Transverse colon (tissue), 4 donors: Measurements from ENCODE around the gene ZBTB7C. TPM values are rescaled to one million over a fixed set of nuclear protein-coding genes. Genes with fewer than 3 reads are reported as not detected.

Experiments used
- DNase-seq: peaks from one replicate; pipeline ENCODE4 v3.0.0-alpha.2; 2019
- H3K27ac ChIP-seq, 4 donors: fragments of 200-600 bp; sonication (generic); 2 replicates each; pipeline ENCODE4 v1.5.1; 2016 to 2018; ENCODE audit warnings: inconsistent platforms in 4 of 4
- H3K27me3 ChIP-seq: fragments of 200-600 bp; sonication (generic); 2 replicates; pipeline ENCODE4 v1.5.1; 2017; ENCODE audit warnings: inconsistent platforms
- H3K36me3 ChIP-seq, 4 donors: fragments of 200-600 bp; sonication (generic); 2 replicates each; pipeline ENCODE4 v1.5.1; 2017 to 2019; ENCODE audit warnings: inconsistent platforms in 4 of 4
- H3K4me1 ChIP-seq, 4 donors: fragments of 200-600 bp; sonication (generic); 2 replicates each; pipeline ENCODE4 v1.5.1; 2017 to 2020; ENCODE audit warnings: inconsistent platforms in 4 of 4
- H3K4me3 ChIP-seq, 4 donors: fragments of 200-600 bp; sonication (generic); 1 replicate in 1 of 4; 2 replicates in 3 of 4; pipeline versions ENCODE4 v1.5.1 to v1.6.1; 2017 to 2019; ENCODE audit warnings: inconsistent platforms in 4 of 4
- H3K9me3 ChIP-seq, 2 donors: fragments of 200-600 bp; sonication (generic); 2 replicates each; pipeline ENCODE4 v1.5.1; 2017 to 2019; ENCODE audit warnings: inconsistent platforms in 2 of 2
- EP300 ChIP-seq: sonication (generic); formaldehyde crosslinking; IDR thresholded peaks from one replicate; pipeline ENCODE4 v1.6.1; 2017; ENCODE audit warnings: antibody characterized with exemption, low read depth
- POLR2A ChIP-seq: fragments of 450-650 bp; IDR thresholded peaks from one replicate; pipeline ENCODE4 v1.6.1; 2016; ENCODE audit warnings: antibody characterized with exemption, mild to moderate bottlenecking, moderate library complexity
- POLR2AphosphoS5 ChIP-seq, 3 donors: sonication (generic); formaldehyde crosslinking; IDR thresholded peaks; one replicate each; pipeline ENCODE4 v1.6.1; 2016; ENCODE audit warnings: antibody characterized with exemption in 3 of 3
- WGBS, 2 donors: methylation state at CpG; one replicate each; pipeline ENCODE4 v1.1.5; 2018; ENCODE audit warnings: low coverage in 1 of 2; 5-methylcytosine and 5-hydroxymethylcytosine counted together
- in situ Hi-C, 4 donors: fragments of 200-750 bp; cut with MboI; loops; one replicate each; pipeline versions ENCODE4 v1.15.0 to v1.15.1; 2017; ENCODE audit warnings: low sequenced_read_pairs in 3 of 4, low pct_ligation_motif_present in 1 of 4, low pct_unique_long_range_greater_than_20kb in 1 of 4
- intact Hi-C: fragments of 100-400 bp; cut with DNase I; formaldehyde crosslinking; loops from one replicate; pipeline ENCODE4 v1.15.1; 2023; ENCODE audit warnings: low total_unique reads
- total RNA-seq, 4 donors: library from RNA; depleted of rRNA; stranded (reverse); fragments of >200 nt; gene quantifications; one replicate each; pipeline ENCODE4 v1.1.0, GENCODE V29; 2016
- TF ChIP-seq, protein P1 (sequence below), 5 experiments: fragments of 200-600 bp in 3 of 5; fragments of 450-650 bp in 2 of 5; sonication (generic) in 3 of 5; IDR thresholded peaks; 1 replicate in 2 of 5; 2 replicates in 3 of 5; pipeline ENCODE4 v1.5.1; 2016 to 2017; ENCODE audit warnings: antibody characterized with exemption in 5 of 5, inconsistent platforms in 3 of 5, mild to moderate bottlenecking in 2 of 5, moderate library complexity in 1 of 5

Gene ZBTB7C
- total RNA-seq, 4 donors from 2014 or later, result 38.4 to 81.2 (median 47.5) TPM

DNA sequence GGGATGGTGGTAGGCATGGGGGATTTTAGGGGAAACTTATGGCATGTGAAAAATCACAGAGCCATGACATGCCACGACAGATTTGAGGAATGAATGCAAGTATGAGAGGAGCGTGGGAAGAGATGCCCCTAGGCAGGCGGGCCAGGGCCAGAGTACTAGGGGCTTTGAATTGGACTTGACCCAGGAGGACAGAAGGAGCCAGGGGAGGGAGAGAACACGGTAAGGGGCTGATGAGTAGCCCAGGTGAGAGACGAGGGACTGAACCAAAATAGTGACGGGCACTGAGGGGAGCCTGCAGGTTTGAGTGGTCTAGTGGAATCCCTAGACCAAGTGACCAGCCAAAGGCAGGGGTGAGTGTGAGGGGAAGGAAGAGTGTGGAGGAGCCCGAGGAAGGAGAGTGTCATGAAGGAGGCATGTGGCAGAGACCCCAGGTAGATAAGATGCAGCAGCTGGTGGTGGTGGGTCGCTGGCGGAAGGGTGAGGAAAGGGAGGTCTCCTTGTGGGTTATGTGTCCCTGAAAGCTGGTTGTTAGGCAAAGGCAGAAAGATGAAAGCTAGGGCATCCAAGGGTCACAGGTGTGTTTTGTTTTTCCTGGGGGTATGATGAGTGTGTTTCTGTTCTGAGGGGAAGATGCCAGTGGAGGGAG lies 48.7 kb downstream of the ZBTB7C start:
- DNase-seq, result no peak

DNA sequence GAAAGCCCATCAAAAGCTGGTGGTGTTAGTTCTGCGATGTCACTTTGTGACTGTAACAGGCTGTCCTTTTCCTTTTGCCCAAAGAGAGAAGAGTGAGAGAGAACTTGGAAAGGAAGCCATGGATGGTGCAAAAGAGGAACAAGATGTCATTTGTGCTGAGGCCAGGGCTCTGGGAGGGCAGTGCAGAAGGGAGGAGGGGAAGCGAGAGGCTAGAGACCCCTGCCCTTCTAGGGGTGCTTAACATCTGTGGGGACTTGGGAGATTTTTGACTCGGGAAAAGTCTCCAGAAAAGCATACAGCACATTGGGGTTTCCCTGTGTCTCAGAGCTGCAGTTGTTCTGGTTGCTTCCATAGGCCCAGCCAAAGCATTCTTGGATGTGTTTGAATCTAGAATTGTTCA lies 49.6 kb downstream of the ZBTB7C start:
- intact Hi-C loops, result no loop called here
- no peak overlapping the region for H3K27ac ChIP-seq
- 82 to 92% methylated on average over 3 of the region's 3 CpGs for WGBS, 2 donors

More for the DNA sequence above, 48.7 kb downstream of the ZBTB7C start:
- Histone ChIP-seq H3K27me3 (no peaks in the 10 kb centered on the region), H3K27ac (no peak overlapping the region), H3K9me3 (no peaks in the 10 kb centered on the region), H3K36me3 (no peaks in the 10 kb centered on the region), H3K4me1 (no peaks in the 10 kb centered on the region), H3K4me3 (no peak overlapping the region)
- in situ Hi-C loops, result no loop called here
- TF ChIP-seq, protein P1, sequence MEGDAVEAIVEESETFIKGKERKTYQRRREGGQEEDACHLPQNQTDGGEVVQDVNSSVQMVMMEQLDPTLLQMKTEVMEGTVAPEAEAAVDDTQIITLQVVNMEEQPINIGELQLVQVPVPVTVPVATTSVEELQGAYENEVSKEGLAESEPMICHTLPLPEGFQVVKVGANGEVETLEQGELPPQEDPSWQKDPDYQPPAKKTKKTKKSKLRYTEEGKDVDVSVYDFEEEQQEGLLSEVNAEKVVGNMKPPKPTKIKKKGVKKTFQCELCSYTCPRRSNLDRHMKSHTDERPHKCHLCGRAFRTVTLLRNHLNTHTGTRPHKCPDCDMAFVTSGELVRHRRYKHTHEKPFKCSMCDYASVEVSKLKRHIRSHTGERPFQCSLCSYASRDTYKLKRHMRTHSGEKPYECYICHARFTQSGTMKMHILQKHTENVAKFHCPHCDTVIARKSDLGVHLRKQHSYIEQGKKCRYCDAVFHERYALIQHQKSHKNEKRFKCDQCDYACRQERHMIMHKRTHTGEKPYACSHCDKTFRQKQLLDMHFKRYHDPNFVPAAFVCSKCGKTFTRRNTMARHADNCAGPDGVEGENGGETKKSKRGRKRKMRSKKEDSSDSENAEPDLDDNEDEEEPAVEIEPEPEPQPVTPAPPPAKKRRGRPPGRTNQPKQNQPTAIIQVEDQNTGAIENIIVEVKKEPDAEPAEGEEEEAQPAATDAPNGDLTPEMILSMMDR (IDR thresholded peaks at IDR 0.05), result no peak
- TF ChIP-seq EP300 (no peak), POLR2AphosphoS5 (IDR thresholded peaks at IDR 0.05) (no peak), POLR2A (no peak)
- intact Hi-C loops, result no loop called here
- WGBS, 2 donors, result 81 to 88% methylated on average over 4 to 9 of the region's 9 CpGs

DNA sequence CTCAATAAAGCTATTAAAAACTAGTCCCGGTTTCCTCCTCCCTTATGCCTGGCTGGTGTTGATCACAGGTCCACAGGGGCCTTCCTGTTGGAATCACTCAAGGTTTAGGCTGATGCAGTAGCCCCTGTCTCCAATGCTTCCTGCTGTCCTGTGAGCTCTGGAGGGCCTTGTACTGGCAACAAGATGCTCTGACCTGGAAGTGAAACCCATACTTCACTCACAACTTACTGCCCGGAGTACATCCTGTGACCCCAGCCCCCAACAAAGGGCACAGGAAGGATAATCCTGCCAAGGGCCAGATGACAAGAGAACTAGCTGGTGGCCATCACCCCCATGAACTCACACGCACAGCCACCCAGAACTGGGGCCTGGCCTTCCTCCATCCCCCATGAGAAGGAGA lies 50.3 kb downstream of the ZBTB7C start:
- Histone ChIP-seq H3K9me3 (no peaks in the 10 kb centered on the region), H3K4me1 (no peaks in the 10 kb centered on the region), H3K27me3 (no peaks in the 10 kb centered on the region), H3K4me3 (no peak overlapping the region), H3K36me3 (no peaks in the 10 kb centered on the region), H3K27ac (no peak overlapping the region)
- intact Hi-C loops (no loop called here), in situ Hi-C loops (no loop called here)
- TF ChIP-seq POLR2A, result no peak
- no peak for TF ChIP-seq EP300
- DNase-seq, result no peak
- WGBS, 2 donors, result 67 to 84% methylated on average over 1 to 3 of the region's 3 CpGs

More for the DNA sequence above, 49.6 kb downstream of the ZBTB7C start:
- no peaks in the 10 kb centered on the region for H3K36me3 ChIP-seq
- no peaks in the 10 kb centered on the region for H3K4me1 ChIP-seq
- DNase-seq, result no peak
- H3K9me3 ChIP-seq, result no peaks in the 10 kb centered on the region
- in situ Hi-C loops, result no loop called here
- TF ChIP-seq POLR2A (no peak), EP300 (no peak), POLR2AphosphoS5 (IDR thresholded peaks at IDR 0.05) (no peak)
- TF ChIP-seq, protein P1 (IDR thresholded peaks at IDR 0.05), result no peak
- no peak overlapping the region for H3K4me3 ChIP-seq
- H3K27me3 ChIP-seq, result no peaks in the 10 kb centered on the region

- no peak overlapping the region for H3K27ac ChIP-seq
- in situ Hi-C loops (no loop called here), intact Hi-C loops (no loop called here)
- 44 to 47% methylated on average over 2 to 11 of the region's 11 CpGs for WGBS, 2 donors
- no peak overlapping the region for H3K4me3 ChIP-seq
- H3K36me3 ChIP-seq, result no peaks in the 10 kb centered on the region
- DNase-seq, result no peak
- no peaks in the 10 kb centered on the region for H3K9me3 ChIP-seq
- no peaks in the 10 kb centered on the region for H3K27me3 ChIP-seq
- TF ChIP-seq, protein P1 (IDR thresholded peaks at IDR 0.05), result no peak
- no peak for TF ChIP-seq POLR2AphosphoS5 (IDR thresholded peaks at IDR 0.05)
- no peak for TF ChIP-seq EP300
- TF ChIP-seq POLR2A, result no peak
- H3K4me1 ChIP-seq, result no peaks in the 10 kb centered on the region
These were observed 52.1 kb downstream of the ZBTB7C start for GRCh38 chr18:48356909-48357631.
